ENCODE measurements around the gene C16orf96.
A peak's percentile ranks its signal among the peaks of the same experiment; 100 is the strongest.

The C16orf96 gene

GRCh38 chr16:4556112-4556511 lies at the start of gene C16orf96:
TSS of gene C16orf96 (plus strand) at chr16:4556340. CDS start at chr16:4556490, 150 bp downstream.
- no peak for DNase-seq

- peak; percentile 73 for DNase-seq
Measured at GRCh38 chr16:4506450-4506849, 49.7 kb upstream of the C16orf96 start.

GRCh38 chr16:4507588-4508345 lies 48.4 kb upstream of the C16orf96 start:
- DNase-seq = no peak

DNA sequence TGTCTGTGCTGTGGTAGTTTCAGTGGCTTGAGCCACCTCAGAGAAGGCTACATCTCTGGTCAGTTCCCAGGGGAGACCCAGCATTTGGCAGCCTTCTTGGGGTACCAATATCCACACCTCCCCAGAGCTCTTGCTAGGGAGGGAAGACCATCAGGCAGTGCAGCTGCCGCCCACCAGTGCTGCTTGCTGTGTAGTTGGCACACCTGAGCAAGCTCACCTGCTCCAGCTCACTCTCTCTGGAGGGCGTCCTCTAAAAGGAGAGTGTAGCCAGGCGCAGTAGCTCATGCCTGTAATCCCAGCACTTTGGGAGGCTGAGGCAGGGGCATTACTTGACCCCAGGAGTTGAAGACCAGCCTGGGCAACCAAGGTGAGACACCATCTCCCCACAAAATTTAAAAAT lies 47.3 kb upstream of the C16orf96 start:
- no peak for DNase-seq

DNA sequence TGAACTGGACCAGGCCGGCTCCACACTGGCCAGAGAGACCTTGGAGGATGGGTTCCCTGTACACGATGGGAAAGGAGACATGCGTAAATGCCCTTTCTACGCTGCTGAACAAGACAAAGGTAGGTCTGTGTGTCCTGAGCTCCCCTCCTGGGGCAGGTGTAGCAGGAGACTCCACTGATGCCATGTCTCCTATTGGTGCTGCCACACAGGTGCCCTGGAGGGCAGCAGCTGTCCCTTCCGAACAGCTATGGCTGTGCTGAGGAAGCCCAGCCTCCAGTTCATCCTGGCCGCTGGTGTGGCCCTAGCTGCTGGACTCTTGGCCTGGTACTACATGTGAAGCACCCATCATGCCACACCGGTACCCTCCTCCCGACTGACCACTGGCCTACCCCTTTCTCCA lies 46.7 kb upstream of the C16orf96 start:
- DNase-seq = no peak

- no peak for DNase-seq
Measured at GRCh38 chr16:4510131-4510530, 46.0 kb upstream of the C16orf96 start.

DNA sequence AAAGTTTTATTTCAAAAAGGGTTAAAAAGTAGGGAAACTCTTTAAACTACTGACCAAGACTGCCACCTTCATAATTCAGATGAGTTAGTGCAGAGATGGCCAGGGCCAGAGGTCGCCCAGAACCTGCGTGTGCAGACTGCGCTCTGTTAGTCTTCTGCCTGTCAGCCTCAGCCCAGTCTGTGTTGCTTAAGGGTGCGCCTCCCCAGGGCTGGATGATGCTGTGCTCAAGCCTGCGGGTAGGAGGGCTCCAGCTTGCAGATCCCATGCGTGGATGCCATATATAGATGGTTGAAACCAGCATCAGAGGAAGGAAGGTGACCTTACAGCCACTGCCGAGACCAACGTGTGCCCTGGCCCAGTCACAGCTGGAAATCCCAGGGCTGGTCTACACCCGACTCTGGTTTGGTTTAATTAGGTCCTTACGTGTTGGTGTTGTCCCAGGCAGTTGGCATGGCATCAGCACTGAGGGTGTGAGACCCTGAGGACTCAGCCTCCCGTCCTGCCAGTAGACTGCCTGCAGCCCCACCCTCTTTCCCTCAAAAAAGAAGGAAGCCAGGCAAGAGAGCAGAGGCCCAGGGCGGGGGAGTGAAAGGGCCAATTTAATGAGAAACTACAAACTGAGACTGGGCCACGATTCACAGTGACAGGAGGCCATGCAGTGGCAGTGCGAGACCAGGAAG lies 45.3 kb upstream of the C16orf96 start:
- DNase-seq = no peak

DNA sequence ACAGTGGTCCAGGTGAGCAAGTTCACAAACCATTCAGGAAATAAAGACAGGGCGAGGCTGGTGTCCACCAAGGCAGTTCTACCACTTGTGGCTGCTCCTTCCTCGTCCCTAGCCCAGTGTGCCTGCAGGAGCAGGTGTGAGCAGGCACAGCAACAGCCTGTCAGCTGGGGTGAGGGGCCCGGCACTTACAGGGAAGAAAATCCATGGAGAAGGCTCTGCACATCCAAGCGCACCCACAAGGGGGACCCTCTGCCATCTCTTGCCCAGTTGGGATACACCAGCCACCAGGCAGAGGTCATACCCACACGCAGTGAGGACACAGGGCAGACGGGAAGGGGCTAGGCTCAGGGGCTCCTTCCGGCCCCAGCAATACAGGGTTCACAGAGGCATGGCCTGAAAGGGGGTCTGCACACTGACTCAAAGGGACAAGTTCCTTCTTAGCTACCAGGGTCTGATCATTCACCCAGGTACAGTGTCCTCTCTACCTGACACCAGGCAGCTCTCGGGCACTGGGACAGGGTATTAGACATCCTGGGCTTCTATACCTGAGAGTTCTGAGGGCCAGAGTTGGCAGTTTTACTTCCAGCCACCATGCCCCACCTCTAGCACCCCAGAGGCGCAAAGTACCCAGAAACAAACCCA lies 44.6 kb upstream of the C16orf96 start:
- DNase-seq = peak; percentile 74

DNA sequence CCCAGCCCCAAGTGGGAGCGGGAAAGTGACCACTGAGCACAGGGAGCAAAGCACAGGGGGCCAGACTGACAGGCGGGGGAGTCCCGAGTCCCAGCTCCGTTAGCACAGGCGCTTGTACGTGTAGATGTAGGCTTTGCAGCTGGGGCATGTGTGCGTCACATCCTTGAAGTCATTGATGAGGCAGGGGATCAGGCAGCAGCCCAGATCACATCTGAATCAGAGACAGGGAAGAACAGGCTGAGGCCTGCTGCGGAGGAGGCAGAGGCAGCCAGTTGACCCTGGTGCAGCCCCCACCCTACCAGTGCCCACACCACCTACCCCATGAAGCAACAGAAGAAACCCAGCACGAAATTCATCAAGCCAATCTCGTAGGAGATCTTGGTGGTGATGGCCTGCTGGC lies 43.7 kb upstream of the C16orf96 start:
- no peak for DNase-seq

- DNase-seq = no peak
Measured at GRCh38 chr16:4513086-4513860, 42.9 kb upstream of the C16orf96 start.

DNA sequence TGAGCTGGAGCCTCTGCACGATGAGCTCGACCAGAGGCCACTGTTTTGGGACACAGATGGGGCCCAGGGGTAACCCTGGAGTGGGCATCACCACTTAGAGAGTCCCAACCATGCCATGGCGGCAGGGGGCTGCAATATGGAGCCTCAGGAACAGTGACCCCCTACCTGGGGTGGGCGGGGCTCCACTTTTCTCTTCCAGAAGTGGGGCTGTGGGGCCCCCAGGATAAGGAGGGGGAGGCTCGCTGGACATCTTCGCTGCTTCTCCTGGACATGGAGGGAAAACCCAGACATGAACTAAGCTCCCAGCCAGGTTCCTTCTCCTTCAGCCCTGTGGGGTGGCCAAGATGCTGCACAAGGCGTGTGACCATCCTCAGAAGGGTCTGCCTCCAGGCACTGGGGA lies 42.3 kb upstream of the C16orf96 start:
- DNase-seq = no peak

DNA sequence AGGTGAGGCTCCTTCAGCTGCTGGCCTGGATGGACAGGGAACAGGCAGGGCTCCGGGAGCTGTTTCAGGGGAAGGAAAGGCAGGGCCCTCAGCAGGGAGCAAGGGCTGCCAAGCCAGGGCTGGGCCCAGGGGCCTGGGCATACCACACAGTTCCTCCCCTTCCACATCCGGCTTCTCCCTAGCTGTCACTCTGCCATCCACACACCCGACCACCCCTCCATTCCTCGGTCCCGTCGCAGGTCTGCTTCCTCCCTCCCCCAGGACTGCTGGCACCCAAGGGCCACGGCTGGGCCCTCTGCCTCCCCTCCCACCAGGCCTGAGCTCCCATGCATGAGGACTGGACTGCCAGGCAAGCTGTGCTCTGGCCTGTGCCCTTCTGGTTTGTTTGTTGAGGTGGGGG lies 41.5 kb upstream of the C16orf96 start:
- DNase-seq = no peak

- DNase-seq = no peak
Measured at GRCh38 chr16:4515611-4516233, 40.4 kb upstream of the C16orf96 start.

DNA sequence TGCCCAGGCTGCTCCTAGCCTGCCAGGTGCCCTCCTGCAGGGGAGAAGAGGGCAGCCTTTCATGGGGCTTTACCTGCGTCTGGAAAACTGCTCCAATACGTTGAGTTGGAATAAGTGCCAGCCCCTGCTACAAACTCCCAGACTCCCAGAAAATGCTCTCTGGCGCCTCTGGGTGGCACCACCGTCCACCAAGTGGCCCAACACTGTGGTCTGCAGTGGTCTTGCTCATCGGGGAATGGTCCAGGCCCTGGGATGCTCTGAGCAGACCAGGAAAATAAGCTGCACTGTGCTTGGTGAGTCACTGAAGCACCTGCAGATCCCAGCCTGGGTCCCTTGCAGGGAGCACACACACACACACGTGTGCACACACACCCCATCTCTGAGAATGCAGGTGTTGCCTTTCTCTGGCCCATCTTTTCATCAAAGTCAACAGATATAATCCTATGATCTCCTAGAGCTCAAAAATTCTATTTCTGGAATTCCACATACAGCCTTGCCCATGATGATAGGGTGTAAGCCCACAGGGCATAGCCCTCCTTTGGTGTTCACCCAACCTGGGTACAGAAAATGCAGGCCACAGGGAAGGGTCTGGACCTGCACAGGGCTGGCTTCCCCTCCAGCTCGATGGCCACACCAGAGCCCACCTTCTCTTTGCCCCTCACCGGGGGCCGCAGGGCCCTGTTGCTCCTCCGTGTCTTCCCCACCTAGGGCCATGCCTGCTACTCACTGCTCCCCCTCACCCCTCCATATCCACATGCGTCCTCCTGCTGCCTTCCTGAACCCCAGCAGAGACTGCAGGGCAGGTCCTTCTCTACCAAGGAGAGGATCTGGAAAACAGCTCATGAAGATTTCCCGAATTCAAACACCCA lies 38.1 kb upstream of the C16orf96 start:
- peak; percentile 62 for DNase-seq

DNA sequence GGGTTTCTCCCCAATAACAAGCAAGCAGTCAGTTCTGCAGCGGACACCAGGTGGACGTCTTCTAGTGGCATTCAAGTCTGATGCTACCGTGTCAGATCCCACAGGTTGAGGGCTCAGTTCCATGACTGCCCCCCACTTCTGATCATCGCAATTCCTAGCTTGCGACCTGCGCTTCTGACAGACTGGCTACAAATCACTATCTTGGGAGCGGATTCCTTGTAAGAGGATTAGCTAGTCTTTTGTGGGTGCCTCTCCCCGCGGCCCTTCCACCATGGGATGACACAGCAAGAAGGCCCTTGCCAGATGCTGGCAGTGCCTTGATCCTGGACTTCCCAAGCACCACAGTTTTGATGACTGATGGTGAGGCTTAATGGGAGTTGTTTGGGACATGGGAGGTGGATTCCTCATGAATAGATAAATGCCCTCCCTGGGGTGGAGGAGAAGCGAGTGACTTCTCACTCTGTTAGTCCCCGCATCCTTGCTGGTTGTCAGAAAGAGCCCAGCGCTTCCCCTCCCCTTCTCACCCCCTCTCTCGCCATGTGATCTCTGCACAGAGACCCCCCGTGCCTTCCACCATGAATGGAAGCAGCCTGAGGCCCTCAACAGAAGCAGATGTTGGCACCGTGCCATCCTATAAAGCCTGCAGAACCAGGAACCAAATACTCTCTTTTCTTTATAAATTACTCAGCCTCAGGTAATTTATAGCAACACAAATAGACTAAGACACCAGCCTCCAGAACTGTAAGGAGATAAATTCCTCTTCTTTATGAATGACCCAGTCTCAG lies 36.7 kb upstream of the C16orf96 start:
- DNase-seq = no peak

- no peak for DNase-seq
Measured at GRCh38 chr16:4520913-4521312, 35.2 kb upstream of the C16orf96 start.

DNA sequence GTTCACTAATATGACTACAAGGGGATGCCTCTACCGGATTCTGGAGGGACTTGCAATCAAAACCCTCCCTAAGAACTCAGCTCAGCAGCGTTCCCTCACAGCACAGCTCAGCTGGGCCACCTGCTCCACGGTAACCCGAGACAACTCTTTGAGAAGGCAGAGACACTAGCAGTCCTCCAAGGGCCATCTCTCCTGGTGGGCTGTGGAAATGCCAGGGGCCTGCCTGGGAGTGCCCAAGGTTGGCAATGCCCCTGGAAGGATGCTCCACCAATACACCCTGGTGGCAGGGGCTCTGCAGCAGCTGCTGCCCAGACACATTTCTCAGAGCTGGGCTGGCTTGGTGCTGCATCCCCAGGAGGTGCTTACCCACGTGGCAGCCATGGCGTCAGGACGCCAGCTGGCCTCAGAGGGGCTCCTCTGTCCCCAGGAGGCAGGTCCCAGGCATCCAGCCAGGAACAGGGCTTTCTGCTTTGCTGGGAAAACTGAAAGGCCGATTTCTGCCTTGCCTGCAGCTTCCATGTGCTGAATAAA lies 34.0 kb upstream of the C16orf96 start:
- peak; percentile 58 for DNase-seq

DNA sequence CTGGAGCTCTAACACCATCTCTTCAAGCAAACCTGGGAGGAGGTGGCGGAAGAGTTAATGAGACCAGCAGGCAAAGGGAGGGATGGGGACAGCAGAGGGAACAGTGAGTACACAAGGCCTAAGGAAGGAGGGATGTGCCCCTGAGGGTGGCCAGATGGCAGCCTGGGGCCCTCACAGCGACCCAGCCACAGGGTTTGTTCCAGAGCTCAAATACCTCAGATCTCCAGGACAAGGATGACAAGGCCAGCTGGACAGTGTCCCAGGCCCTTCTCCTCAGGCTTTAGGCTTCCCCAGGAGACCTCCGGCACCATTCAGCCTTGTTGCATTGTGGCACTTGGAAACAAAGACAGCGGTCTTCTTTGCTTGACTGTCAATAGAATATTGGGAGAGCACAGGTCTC lies 32.5 kb upstream of the C16orf96 start:
- DNase-seq = no peak

DNA sequence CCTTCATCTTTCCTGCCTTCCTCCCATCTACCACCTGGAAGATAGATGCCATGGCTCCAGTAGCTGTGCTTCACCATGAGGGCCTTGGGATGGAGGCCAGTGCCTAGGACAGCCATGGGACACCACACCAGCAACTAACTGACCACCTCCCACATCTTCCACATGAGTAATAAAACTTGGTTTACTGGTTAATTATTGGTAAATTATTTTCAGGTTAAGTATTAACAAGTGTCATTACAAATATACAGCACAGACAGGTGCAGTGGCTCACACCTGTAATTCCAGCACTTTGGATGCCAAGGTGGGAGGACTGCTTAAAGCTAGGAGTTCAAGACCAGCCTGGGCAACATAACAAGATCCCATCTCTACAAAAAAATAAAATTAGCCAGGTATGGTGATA lies 31.6 kb upstream of the C16orf96 start:
- DNase-seq = no peak

DNA sequence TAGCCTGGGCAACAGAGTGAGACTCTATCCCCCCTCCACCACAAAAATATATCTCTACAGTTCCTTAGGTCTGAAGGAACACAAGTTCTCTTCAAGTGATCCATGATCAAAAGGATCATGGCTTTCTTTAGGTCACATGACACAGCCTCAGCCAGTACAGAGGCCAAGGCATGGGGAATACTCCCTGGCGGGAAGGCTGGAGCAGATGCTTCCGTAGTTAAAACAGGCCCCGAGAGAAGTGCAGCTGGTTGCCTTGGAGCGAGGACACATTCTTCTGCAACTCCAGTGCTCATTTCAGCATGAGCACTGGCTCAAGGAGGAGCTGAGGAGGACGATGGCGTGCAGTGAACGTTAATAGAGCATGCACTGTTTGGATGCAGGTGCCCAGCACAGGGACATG lies 31.1 kb upstream of the C16orf96 start:
- no peak for DNase-seq

Data from right forelimb (tissue), 1 donor.